NCI-H1436 (cell line): Measurements from ENCODE around the gene ZNF341.
"Not testable (repeated sequence)": the region's sequence is repeated elsewhere in the genome, so short reads cannot be mapped to it uniquely, and the experiment has no call there.

Source experiments
- DNase-seq: peaks from one replicate; lab custom pipeline; 2025; lab: John Stamatoyannopoulos, UW

Gene ZNF341

GRCh38 chr20:33770005-33770404, 38.2 kb downstream of the ZNF341 start:
- DNase-seq = no peak

GRCh38 chr20:33771938-33772337, 40.1 kb downstream of the ZNF341 start:
- DNase-seq = no peak

- no peak for DNase-seq
Observed at GRCh38 chr20:33772439-33772838, 40.6 kb downstream of the ZNF341 start.

- no peak for DNase-seq
Observed at GRCh38 chr20:33773412-33774089, 41.8 kb downstream of the ZNF341 start.

- DNase-seq = no peak
Observed at GRCh38 chr20:33777816-33778215, 46.0 kb downstream of the ZNF341 start.

GRCh38 chr20:33781133-33781532, 49.3 kb downstream of the ZNF341 start:
- no peak for DNase-seq

- no peak for DNase-seq
Observed at GRCh38 chr20:33781945-33782344, 50.1 kb downstream of the ZNF341 start.

- no peak for DNase-seq
Observed at GRCh38 chr20:33783256-33783655, 51.5 kb downstream of the ZNF341 start.

- no peak for DNase-seq
Observed at GRCh38 chr20:33783818-33784217, 52.0 kb downstream of the ZNF341 start.

- no peak for DNase-seq
Observed at GRCh38 chr20:33784225-33784624, 52.4 kb downstream of the ZNF341 start.

- DNase-seq = no peak
Observed at GRCh38 chr20:33785503-33785902, 53.7 kb downstream of the ZNF341 start.

- DNase-seq = no peak
Observed at GRCh38 chr20:33787253-33787891, 55.6 kb downstream of the ZNF341 start.

- no peak for DNase-seq
Observed at GRCh38 chr20:33788351-33789049, 56.7 kb downstream of the ZNF341 start.

- no peak for DNase-seq
Observed at GRCh38 chr20:33789109-33789857, 57.5 kb downstream of the ZNF341 start.

GRCh38 chr20:33789858-33790182, 58.0 kb downstream of the ZNF341 start:
- no peak for DNase-seq

GRCh38 chr20:33790566-33790965, 58.8 kb downstream of the ZNF341 start:
- no peak for DNase-seq

GRCh38 chr20:33791021-33791420, 59.2 kb downstream of the ZNF341 start:
- DNase-seq = no peak

- no peak for DNase-seq
Observed at GRCh38 chr20:33791540-33791939, 59.7 kb downstream of the ZNF341 start.

- DNase-seq = no peak
Observed at GRCh38 chr20:33791959-33792597, 60.3 kb downstream of the ZNF341 start.

GRCh38 chr20:33792598-33792989, 60.8 kb downstream of the ZNF341 start:
- DNase-seq = not testable (repeated sequence)

- no peak for DNase-seq
Observed at GRCh38 chr20:33793011-33793931, 61.5 kb downstream of the ZNF341 start.
